ENCODE results near the gene RAP1B.

DNA sequence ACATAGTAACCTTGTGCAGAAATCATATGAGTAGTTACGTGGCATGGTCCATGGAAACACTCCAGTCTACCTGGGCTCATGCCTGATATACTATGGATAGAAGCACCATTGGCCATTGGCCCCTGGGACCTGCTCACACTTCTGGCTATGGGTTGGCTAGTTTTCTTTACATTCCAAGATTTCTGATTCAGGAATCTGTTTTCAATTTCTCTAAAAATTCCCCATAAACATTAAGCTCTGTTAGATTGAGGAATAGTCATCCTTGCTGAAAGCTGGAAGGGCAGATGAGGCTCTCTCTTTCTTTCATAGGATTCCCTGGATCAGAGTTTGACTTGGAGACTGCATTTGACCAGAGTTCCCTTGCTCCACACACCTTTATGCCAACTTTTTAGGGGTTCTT is 37.3 kb upstream of the RAP1B start:
- TF ChIP-seq EP300 (IDR thresholded peaks at IDR 0.05) (no peak), POLR2AphosphoS5 (IDR thresholded peaks at IDR 0.05) (no peak)
- TF ChIP-seq, protein P1, sequence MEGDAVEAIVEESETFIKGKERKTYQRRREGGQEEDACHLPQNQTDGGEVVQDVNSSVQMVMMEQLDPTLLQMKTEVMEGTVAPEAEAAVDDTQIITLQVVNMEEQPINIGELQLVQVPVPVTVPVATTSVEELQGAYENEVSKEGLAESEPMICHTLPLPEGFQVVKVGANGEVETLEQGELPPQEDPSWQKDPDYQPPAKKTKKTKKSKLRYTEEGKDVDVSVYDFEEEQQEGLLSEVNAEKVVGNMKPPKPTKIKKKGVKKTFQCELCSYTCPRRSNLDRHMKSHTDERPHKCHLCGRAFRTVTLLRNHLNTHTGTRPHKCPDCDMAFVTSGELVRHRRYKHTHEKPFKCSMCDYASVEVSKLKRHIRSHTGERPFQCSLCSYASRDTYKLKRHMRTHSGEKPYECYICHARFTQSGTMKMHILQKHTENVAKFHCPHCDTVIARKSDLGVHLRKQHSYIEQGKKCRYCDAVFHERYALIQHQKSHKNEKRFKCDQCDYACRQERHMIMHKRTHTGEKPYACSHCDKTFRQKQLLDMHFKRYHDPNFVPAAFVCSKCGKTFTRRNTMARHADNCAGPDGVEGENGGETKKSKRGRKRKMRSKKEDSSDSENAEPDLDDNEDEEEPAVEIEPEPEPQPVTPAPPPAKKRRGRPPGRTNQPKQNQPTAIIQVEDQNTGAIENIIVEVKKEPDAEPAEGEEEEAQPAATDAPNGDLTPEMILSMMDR (IDR thresholded peaks at IDR 0.05): no peak

All from esophagus muscularis mucosa (tissue), 4 donors.